NCI-H1930 (cell line): ENCODE measurements around the gene MED13L.

Source experiments
- DNase-seq, 2 experiments: peaks; one replicate each; lab custom pipeline; 2025; lab: John Stamatoyannopoulos, UW

MED13L gene

GRCh38 chr12:116130431-116130830 lies 147.1 kb downstream of the MED13L start:
- DNase-seq, result no peak

GRCh38 chr12:116128779-116129178 lies 148.7 kb downstream of the MED13L start:
- no peak for DNase-seq

- no peak for DNase-seq
These were observed 149.6 kb downstream of the MED13L start for GRCh38 chr12:116127859-116128258.

- DNase-seq, result no peak
These were observed 150.9 kb downstream of the MED13L start for GRCh38 chr12:116126610-116127009.

- no peak for DNase-seq
These were observed 151.4 kb downstream of the MED13L start for GRCh38 chr12:116125956-116126566.

GRCh38 chr12:116125084-116125483 lies 152.4 kb downstream of the MED13L start:
- DNase-seq, result no peak

- peak in 1 of 2 experiments; percentile 34 for DNase-seq
These were observed 153.8 kb downstream of the MED13L start for GRCh38 chr12:116123451-116124258.

GRCh38 chr12:116122628-116123027 lies 154.9 kb downstream of the MED13L start:
- DNase-seq, result no peak

- DNase-seq, result peak in 1 of 2 experiments; percentile 13
These were observed 156.0 kb downstream of the MED13L start for GRCh38 chr12:116121453-116121871.

GRCh38 chr12:116116650-116117424 lies 160.7 kb downstream of the MED13L start:
- DNase-seq, result no peak

GRCh38 chr12:116113398-116114130 lies 163.9 kb downstream of the MED13L start:
- no peak for DNase-seq

GRCh38 chr12:116106870-116107269 lies 170.6 kb downstream of the MED13L start:
- no peak for DNase-seq

GRCh38 chr12:116104167-116104767 lies 173.2 kb downstream of the MED13L start:
- no peak for DNase-seq

GRCh38 chr12:116101991-116102390 lies 175.5 kb downstream of the MED13L start:
- no peak for DNase-seq

GRCh38 chr12:116099652-116100432 lies 177.7 kb downstream of the MED13L start:
- DNase-seq, result no peak

GRCh38 chr12:116096874-116097273 lies 180.6 kb downstream of the MED13L start:
- DNase-seq, result no peak

- DNase-seq, result no peak
These were observed 183.0 kb downstream of the MED13L start for GRCh38 chr12:116094475-116094874.

- DNase-seq, result no peak
These were observed 183.6 kb downstream of the MED13L start for GRCh38 chr12:116093915-116094314.

- DNase-seq, result no peak
These were observed 184.7 kb downstream of the MED13L start for GRCh38 chr12:116092776-116093175.

GRCh38 chr12:116092162-116092561 lies 185.3 kb downstream of the MED13L start:
- no peak for DNase-seq

GRCh38 chr12:116091579-116091978 lies 185.9 kb downstream of the MED13L start:
- no peak for DNase-seq
